A549 (cell line): ENCODE data around the gene CDC14B. TPM values are rescaled to one million over a fixed set of nuclear protein-coding genes. Genes with fewer than 3 reads are reported as not detected.
"Not testable (repeated sequence)": the region's sequence is repeated elsewhere in the genome, so short reads cannot be mapped to it uniquely, and the experiment has no call there.

Source experiments
- ATAC-seq, 2 experiments: fragments of 200-7000 bp in 1 of 2; fragments of >200 bp in 1 of 2; cut with Nextera tagmentation in 1 of 2; cut with Tn5 transposase in 1 of 2; 3 replicates each; pipeline versions ENCODE4 v1.8.0 to v1.9.1; 2018 to 2020; ENCODE audit warnings: mild to moderate bottlenecking in 1 of 2, moderate library complexity in 1 of 2
- CTCF ChIA-PET: fragments of 300-600 bp; sonication (Branson Sonifier 250); formaldehyde crosslinking; extraction: SDS; loops from one replicate; lab custom pipeline; 2021; ENCODE audit warnings: antibody characterized with exemption, inconsistent platforms; lab: Yijun Ruan, JAX
- POLR2A ChIA-PET: fragments of 350-600 bp; formaldehyde crosslinking; extraction: SDS; loops from one replicate; lab custom pipeline; 2021; ENCODE audit warnings: antibody characterized with exemption, inconsistent platforms; lab: Yijun Ruan, JAX
- DNase-seq, 2 experiments: peaks; one replicate each; pipeline versions ENCODE4 v3.0.0 to v3.0.0-alpha.2; 2011 to 2016; ENCODE audit warnings: low read depth in 1 of 2, low spot score in 1 of 2
- FAIRE-seq: peaks from 2 replicates; lab custom pipeline; 2011; peaks lifted over from hg19 to GRCh38; lab: Jason Lieb, UNC
- H3K27ac ChIP-seq, 2 experiments: fragments of >200 bp; sonication (Bioruptor Twin); formaldehyde crosslinking; 3 replicates each; pipeline ENCODE4 v1.5.1; 2016 to 2017
- H3K4me1 ChIP-seq: fragments of >200 bp; sonication (Bioruptor Twin); formaldehyde crosslinking; 3 replicates; pipeline ENCODE4 v1.6.1; 2016
- H3K4me2 ChIP-seq: fragments of >200 bp; sonication (Bioruptor Twin); formaldehyde crosslinking; 3 replicates; pipeline ENCODE4 v1.6.1; 2016
- H3K4me3 ChIP-seq: fragments of >200 bp; sonication (Bioruptor Twin); formaldehyde crosslinking; 3 replicates; pipeline ENCODE4 v1.5.1; 2016
- H3K9me3 ChIP-seq: fragments of >200 bp; sonication (Bioruptor Twin); formaldehyde crosslinking; 3 replicates; pipeline ENCODE4 v1.6.1; 2016
- CBX8 ChIP-seq: fragments of 200-600 bp; sonication (generic); IDR thresholded peaks from 2 replicates; pipeline ENCODE4 v1.6.1; 2016
- FOXS1 ChIP-seq: fragments of 250-450 bp; sonication (Bioruptor Pico); IDR thresholded peaks from 2 replicates; pipeline ENCODE4 v1.5.0; 2020; ENCODE audit warnings: mild to moderate bottlenecking, moderate library complexity
- HDAC2 ChIP-seq: fragments of 200-600 bp; sonication (generic); IDR thresholded peaks from 2 replicates; pipeline ENCODE4 v1.6.1; 2016
- HEYL ChIP-seq: fragments of 250-450 bp; sonication (Bioruptor Pico); IDR thresholded peaks from 2 replicates; pipeline ENCODE4 v1.8.0; 2021; ENCODE audit warnings: mild to moderate bottlenecking, moderate library complexity
- MYC ChIP-seq: IDR thresholded peaks from 2 replicates; pipeline ENCODE4 v1.6.1; 2012; ENCODE audit warnings: mild to moderate bottlenecking, inconsistent platforms, low read length, improper control_type of control experiment, borderline replicate concordance
- NPAS2 ChIP-seq: fragments of 250-450 bp; sonication (Bioruptor Pico); IDR thresholded peaks from 2 replicates; pipeline ENCODE4 v1.8.0; 2022; ENCODE audit warnings: mild to moderate bottlenecking, moderate library complexity, borderline replicate concordance
- PHF8 ChIP-seq: fragments of 200-600 bp; sonication (generic); IDR thresholded peaks from 2 replicates; pipeline ENCODE4 v1.6.1; 2016; ENCODE audit warnings: low read depth, mild to moderate bottlenecking, antibody characterized with exemption, moderate library complexity, borderline replicate concordance
- RARB ChIP-seq: fragments of 250-450 bp; sonication (Bioruptor Pico); IDR thresholded peaks from 2 replicates; pipeline ENCODE4 v1.8.0; 2021; ENCODE audit warnings: mild to moderate bottlenecking, moderate library complexity
- RFX5 ChIP-seq: fragments of 450-650 bp; IDR thresholded peaks from 2 replicates; pipeline ENCODE4 v1.7.1; 2014; ENCODE audit warnings: antibody characterized with exemption, mild to moderate bottlenecking, moderate library complexity
- SREBF2 ChIP-seq: fragments of 450-650 bp; IDR thresholded peaks from 2 replicates; pipeline ENCODE4 v1.6.1; 2014; ENCODE audit warnings: mild to moderate bottlenecking, moderate library complexity
- ZSCAN20 ChIP-seq: fragments of 250-450 bp; sonication (Bioruptor Pico); IDR thresholded peaks from 2 replicates; pipeline ENCODE4 v1.8.0; 2022; ENCODE audit warnings: mild to moderate bottlenecking, moderate library complexity
- WGBS: methylation state at CpG from one replicate; pipeline ENCODE4 v1.1.6; 2017; ENCODE audit errors: missing lambda C conversion rate; 5-methylcytosine and 5-hydroxymethylcytosine counted together
- polyA plus RNA-seq, 4 experiments: library from polyadenylated mRNA; depleted of rRNA in 3 of 4; stranded (reverse); fragments of >200 nt; fragmentation: RNase III in 1 of 4; extraction: RNeasy Plus Mini Kit Qiagen cat#74134 plus additional on column Dnase treatment in 1 of 4; gene quantifications; 2 replicates in 3 of 4; 3 replicates in 1 of 4; pipeline ENCODE4 v1.2.3, GENCODE V29; 2011 to 2017
- TF ChIP-seq, protein P1 (sequence below): fragments of 200-600 bp; sonication (generic); IDR thresholded peaks from 2 replicates; pipeline ENCODE4 v1.6.1; 2016; ENCODE audit warnings: antibody characterized with exemption, mild to moderate bottlenecking, moderate library complexity
- TF ChIP-seq, protein P2 (sequence below): IDR thresholded peaks from 2 replicates; pipeline ENCODE4 v1.6.1; 2012
- TF ChIP-seq, protein P3 (sequence below): fragments of >200 bp; sonication (Bioruptor Twin); formaldehyde crosslinking; IDR thresholded peaks from 3 replicates; pipeline ENCODE4 v1.6.1; 2016

Gene CDC14B
- polyA plus RNA-seq, 2 of the 4 experiments (the other 2 are of a cell fraction) = 9.9 to 17.3 TPM

DNA sequence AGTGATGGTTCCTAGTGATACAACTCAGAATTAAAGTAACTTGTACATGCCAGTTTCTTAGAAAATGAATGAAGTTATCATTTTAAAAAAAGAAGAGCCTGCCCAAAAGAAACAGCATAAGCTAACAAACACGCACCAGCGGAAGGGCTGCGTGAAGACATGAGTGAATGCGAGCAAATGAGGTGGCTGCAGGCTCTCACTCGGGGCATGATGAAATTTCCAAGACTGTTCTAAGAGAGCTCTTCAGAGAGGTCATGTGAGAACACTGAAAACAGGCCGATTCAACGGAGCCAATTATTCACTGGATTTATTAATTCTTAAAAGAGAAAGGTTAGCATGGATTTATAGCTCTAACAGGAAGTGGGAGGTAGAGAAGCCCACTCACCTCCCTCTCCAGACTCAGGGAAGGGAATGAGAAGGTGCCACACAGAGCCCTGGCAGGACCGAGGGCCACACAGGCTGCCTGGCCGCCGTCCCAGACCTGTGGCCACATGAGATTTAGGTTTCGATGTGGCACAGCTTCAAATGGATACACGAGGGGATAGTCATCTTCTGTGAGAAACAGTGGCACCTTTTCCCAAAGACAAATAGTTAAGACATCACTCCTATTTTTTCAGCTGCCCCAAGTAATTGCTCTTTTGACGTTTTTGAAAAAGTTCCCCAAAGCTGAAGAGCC, 114.2 kb downstream of the CDC14B start:
- ChIA-PET POLR2A (no interaction called here), CTCF (interaction anchor here (0.9 kb wide), 1 partner anchor 28 kb away, joined by 3 read pairs; no protein-coding TSS in a partner anchor)
- Histone ChIP-seq H3K4me3 (no peak overlapping the region), H3K4me2 (no peak overlapping the region), H3K9me3 (no peaks in the 10 kb centered on the region), H3K4me1 (no peaks in the 10 kb centered on the region), H3K27ac (no peak overlapping the region)
- WGBS = 88% methylated on average over 13 of the region's 13 CpGs
- ATAC-seq = no peak
- DNase-seq = no peak
- TF ChIP-seq PHF8 = no peak
- TF ChIP-seq, protein P1, sequence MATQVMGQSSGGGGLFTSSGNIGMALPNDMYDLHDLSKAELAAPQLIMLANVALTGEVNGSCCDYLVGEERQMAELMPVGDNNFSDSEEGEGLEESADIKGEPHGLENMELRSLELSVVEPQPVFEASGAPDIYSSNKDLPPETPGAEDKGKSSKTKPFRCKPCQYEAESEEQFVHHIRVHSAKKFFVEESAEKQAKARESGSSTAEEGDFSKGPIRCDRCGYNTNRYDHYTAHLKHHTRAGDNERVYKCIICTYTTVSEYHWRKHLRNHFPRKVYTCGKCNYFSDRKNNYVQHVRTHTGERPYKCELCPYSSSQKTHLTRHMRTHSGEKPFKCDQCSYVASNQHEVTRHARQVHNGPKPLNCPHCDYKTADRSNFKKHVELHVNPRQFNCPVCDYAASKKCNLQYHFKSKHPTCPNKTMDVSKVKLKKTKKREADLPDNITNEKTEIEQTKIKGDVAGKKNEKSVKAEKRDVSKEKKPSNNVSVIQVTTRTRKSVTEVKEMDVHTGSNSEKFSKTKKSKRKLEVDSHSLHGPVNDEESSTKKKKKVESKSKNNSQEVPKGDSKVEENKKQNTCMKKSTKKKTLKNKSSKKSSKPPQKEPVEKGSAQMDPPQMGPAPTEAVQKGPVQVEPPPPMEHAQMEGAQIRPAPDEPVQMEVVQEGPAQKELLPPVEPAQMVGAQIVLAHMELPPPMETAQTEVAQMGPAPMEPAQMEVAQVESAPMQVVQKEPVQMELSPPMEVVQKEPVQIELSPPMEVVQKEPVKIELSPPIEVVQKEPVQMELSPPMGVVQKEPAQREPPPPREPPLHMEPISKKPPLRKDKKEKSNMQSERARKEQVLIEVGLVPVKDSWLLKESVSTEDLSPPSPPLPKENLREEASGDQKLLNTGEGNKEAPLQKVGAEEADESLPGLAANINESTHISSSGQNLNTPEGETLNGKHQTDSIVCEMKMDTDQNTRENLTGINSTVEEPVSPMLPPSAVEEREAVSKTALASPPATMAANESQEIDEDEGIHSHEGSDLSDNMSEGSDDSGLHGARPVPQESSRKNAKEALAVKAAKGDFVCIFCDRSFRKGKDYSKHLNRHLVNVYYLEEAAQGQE = no peak
- no peak for TF ChIP-seq HDAC2
- no peak for TF ChIP-seq ZSCAN20
- no peak for TF ChIP-seq HEYL (CRISPR knock-in tag)
- TF ChIP-seq RFX5 = no peak
- TF ChIP-seq, protein P2, sequence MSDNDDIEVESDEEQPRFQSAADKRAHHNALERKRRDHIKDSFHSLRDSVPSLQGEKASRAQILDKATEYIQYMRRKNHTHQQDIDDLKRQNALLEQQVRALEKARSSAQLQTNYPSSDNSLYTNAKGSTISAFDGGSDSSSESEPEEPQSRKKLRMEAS = no peak
- TF ChIP-seq FOXS1 (CRISPR knock-in tag) = no peak
- TF ChIP-seq SREBF2 = no peak
- no peak for TF ChIP-seq MYC
- TF ChIP-seq NPAS2 (CRISPR knock-in tag) = no peak
- FAIRE-seq = no peak

DNA sequence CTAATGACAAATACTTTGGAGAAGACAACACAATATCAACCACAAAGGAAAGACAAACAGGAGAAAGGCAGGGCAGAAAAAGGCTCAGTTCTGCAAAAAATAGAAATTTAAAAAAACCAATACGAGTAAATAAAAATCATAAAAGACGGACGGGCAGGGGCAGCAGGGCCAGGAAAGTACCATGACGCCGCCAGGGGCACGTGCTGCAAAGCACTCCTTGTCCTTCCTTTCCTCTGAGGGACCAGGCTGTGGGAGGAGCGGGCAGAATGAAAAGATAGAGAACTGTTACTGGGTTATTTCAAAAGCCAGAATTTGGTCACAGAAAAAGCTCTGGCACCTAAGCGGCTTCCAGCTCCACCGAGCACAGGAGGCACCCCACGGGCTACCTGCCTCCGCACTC, 115.7 kb downstream of the CDC14B start:
- Histone ChIP-seq H3K4me3 (no peak overlapping the region), H3K27ac (no peak overlapping the region)
- FAIRE-seq = no peak
- TF ChIP-seq CBX8 (no peak), PHF8 (no peak), RARB (CRISPR knock-in tag) (no peak), HDAC2 (no peak)
- TF ChIP-seq, protein P3, sequence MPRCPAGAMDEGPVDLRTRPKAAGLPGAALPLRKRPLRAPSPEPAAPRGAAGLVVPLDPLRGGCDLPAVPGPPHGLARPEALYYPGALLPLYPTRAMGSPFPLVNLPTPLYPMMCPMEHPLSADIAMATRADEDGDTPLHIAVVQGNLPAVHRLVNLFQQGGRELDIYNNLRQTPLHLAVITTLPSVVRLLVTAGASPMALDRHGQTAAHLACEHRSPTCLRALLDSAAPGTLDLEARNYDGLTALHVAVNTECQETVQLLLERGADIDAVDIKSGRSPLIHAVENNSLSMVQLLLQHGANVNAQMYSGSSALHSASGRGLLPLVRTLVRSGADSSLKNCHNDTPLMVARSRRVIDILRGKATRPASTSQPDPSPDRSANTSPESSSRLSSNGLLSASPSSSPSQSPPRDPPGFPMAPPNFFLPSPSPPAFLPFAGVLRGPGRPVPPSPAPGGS = no peak
- TF ChIP-seq, all 56 proteins: peak for 0
- Histone ChIP-seq H3K9me3 (no peaks in the 10 kb centered on the region), H3K4me1 (no peaks in the 10 kb centered on the region), H3K4me2 (no peak overlapping the region)
- DNase-seq (no peak), ATAC-seq (no peak)
- POLR2A ChIA-PET = no interaction called here
- WGBS = 88% methylated on average over 11 of the region's 11 CpGs
- CTCF ChIA-PET = interaction anchor here (0.6 to 1.2 kb wide), 3 partner anchors 11 to 1235 kb away, joined by 3 to 5 read pairs (median 3); no protein-coding TSS in a partner anchor

DNA sequence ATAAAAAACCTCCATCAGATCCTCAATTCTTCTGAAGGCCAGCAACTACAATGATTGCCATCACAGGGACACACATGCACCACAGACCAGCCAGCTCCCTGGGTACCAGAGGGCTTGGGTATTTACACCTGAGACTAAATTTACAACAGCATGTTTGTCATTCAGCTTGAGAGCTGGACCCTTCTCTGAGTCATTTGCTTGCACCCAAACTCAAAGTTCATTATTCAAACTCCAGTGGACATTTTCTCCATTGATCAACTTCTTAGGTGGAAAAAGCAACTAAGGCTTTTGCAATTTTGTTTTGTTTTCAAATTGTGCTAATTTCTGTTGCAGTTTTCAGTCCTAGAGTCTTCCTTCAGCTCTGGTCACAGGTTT, 116.3 kb downstream of the CDC14B start:
- CTCF ChIA-PET, H3K4me2 ChIP-seq, FAIRE-seq, H3K4me3 ChIP-seq, H3K4me1 ChIP-seq, POLR2A ChIA-PET, DNase-seq, ATAC-seq, H3K27ac ChIP-seq, H3K9me3 ChIP-seq: not testable (repeated sequence)
